ENCODE results near the gene FTO.

DNA sequence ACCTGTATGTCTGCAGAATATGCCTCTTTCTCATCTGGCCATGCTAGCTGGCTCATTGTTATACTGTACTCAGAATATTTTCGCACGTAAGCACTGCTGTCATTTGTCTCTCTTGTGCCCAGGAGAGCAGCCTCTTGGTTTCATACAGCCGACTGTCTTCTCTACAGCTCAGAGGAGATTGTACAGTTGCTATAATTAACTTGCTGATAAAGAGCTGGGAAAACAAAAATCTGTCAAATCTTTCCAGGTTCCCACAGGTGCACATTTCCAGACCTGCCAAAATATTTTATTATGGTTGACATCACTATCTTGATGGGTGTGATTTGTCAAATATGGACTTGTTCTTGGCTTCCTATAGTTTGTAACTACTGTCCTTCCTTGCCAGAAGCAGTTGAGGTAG lies 122.7 kb downstream of the FTO start:
- TF ChIP-seq, protein P1, sequence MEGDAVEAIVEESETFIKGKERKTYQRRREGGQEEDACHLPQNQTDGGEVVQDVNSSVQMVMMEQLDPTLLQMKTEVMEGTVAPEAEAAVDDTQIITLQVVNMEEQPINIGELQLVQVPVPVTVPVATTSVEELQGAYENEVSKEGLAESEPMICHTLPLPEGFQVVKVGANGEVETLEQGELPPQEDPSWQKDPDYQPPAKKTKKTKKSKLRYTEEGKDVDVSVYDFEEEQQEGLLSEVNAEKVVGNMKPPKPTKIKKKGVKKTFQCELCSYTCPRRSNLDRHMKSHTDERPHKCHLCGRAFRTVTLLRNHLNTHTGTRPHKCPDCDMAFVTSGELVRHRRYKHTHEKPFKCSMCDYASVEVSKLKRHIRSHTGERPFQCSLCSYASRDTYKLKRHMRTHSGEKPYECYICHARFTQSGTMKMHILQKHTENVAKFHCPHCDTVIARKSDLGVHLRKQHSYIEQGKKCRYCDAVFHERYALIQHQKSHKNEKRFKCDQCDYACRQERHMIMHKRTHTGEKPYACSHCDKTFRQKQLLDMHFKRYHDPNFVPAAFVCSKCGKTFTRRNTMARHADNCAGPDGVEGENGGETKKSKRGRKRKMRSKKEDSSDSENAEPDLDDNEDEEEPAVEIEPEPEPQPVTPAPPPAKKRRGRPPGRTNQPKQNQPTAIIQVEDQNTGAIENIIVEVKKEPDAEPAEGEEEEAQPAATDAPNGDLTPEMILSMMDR (IDR thresholded peaks at IDR 0.05; ENCODE audit: low read length), result no peak
- no peak for TF ChIP-seq EZH2 (optimal IDR thresholded peaks at IDR 0.05; ENCODE audit: low read depth, low read length)
